GM10266 (cell line): Measurements from ENCODE around the gene MATCAP1.
A peak's percentile ranks its signal among the peaks of the same experiment; 100 is the strongest.

Experiments used
- DNase-seq: peaks from one replicate; pipeline ENCODE4 v3.0.0; 2012; ENCODE audit errors: extremely low spot score
- TF ChIP-seq, protein P1 (sequence below): IDR thresholded peaks from 2 replicates; pipeline ENCODE4 v1.5.1; 2012; ENCODE audit warnings: mild to moderate bottlenecking, low read depth; ENCODE audit not compliant: control insufficient read depth, insufficient read depth; ENCODE audit errors: missing control alignments

MATCAP1 gene

DNA sequence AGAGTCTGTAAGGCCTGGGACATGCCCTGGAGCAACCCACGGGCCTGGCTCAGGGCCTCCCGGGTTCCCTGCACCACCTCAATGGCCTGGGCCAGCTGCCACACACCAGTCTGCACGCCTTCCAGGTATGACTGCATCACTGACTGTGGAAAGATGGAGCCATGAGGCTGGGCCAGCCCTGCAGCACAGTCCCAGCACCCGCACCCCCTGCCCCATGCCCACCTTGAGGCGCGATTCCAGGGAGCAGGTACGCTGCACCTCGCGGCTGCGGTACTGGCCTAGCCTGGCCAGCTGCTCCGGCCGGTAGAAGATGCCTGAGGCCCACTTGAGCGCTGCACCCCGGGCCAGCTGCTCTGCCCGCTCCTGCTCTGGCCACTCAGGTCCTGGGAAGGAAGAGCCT lies 5.0 kb upstream of the MATCAP1 start:
- no peak for DNase-seq
- TF ChIP-seq, protein P1, sequence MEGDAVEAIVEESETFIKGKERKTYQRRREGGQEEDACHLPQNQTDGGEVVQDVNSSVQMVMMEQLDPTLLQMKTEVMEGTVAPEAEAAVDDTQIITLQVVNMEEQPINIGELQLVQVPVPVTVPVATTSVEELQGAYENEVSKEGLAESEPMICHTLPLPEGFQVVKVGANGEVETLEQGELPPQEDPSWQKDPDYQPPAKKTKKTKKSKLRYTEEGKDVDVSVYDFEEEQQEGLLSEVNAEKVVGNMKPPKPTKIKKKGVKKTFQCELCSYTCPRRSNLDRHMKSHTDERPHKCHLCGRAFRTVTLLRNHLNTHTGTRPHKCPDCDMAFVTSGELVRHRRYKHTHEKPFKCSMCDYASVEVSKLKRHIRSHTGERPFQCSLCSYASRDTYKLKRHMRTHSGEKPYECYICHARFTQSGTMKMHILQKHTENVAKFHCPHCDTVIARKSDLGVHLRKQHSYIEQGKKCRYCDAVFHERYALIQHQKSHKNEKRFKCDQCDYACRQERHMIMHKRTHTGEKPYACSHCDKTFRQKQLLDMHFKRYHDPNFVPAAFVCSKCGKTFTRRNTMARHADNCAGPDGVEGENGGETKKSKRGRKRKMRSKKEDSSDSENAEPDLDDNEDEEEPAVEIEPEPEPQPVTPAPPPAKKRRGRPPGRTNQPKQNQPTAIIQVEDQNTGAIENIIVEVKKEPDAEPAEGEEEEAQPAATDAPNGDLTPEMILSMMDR: no peak

DNA sequence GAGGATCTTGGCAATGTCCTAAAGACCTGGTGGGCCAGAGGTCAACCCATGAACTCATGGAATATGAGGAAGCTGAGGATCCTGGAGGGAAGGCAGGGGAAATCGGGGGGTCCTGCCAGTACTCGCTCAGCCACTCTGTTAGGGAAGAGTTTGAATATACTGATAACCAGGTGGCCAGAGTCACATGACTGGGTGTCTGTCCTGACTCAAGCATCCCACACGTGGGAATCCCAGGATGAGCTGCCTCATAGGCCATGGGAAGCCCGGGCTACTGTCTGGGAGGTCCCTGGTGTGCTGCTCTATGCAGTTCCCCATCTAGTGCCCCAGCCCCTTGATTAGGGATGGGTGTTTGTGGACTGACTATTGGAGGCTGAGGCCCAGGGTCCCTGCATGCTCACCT lies 4.6 kb upstream of the MATCAP1 start:
- TF ChIP-seq, protein P1: no peak
- no peak for DNase-seq

GRCh38 chr16:67187175-67187890 lies 3.6 kb upstream of the MATCAP1 start:
- no peak for DNase-seq
- TF ChIP-seq, protein P1: no peak

DNA sequence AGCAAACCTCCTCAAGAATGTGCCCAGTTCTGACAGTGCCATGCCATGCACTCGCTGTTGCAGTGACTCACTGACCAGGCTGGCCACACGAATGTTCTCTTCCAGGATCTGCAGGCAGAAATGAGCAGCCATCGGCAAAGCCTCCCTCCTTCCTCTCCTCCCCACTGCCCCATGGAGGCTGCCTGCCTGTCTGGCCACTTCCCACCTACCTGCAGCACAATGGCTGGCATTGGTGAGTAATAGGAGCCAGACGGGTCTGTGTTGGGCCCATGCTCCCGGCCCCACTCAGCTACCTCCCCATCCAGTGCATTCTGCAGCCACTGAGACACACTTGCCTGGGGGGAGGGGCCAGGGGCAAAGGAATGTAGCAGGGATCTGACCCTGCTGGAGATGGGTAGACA lies 2.8 kb upstream of the MATCAP1 start:
- DNase-seq: no peak

DNA sequence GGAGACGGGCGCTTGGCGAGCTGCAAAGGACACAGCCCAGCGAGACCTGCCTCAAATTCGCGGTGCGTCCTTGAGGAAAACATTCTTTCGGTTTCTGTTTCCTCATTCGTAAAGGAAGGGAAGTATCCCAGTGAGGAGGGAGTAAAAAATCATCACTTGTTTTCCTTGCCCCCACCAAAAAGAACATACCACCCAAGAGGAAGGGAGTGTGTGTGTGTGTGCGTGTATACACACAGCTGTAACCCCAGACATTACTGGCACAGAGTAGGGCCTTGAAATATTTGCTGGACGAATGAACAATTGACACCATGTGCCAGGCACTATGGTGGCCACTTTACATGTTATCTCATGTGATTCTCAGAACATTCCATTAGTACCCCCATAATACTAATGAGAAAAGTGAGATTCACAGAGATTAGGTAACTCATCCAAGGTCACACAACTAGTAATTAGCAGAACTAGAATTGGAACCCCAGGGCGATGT lies 1.9 kb upstream of the MATCAP1 start:
- DNase-seq: no peak
- TF ChIP-seq, protein P1: no peak

More for the DNA sequence above, 2.8 kb upstream of the MATCAP1 start:
- TF ChIP-seq, protein P1: no peak

DNA sequence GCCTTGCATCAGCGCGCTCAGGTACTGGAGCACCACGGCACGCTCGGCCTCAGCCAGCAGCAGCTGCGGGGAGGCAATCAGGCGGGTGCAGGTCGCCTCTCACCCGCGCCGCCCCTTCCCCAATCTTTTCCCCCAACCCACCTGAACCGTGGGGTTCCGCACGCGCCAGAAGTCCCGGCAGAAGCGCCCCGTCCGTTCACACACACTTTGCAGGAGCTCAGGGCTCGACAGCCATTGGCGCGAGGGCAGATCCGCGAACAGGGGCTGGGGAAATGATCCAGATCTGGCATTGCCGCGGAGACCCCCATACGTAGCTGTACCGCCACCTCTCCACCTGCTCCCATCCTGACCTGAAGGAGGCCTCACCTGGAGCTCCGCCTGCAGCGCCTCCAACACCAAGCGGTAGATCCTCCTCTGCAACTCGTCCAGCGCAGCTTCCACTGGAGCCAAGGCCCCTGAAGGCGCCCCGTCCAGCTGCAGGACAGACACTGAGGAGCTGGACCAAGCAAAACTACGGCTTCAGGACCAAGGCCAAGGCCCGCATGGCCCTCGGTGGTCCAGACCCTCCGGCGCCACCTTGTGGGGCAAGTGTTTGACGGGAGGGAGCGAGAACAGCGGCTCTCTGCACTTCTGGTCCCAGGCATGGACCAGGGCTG lies 1.4 kb upstream of the MATCAP1 start:
- peak; percentile 88 for DNase-seq

More for the DNA sequence above, 1.4 kb upstream of the MATCAP1 start:
- TF ChIP-seq, protein P1: peak; percentile 89
